ENCODE measurements around the gene HSPA1A.

- TF ChIP-seq POLR2A (IDR thresholded peaks at IDR 0.05) (peak in 1 of 4 donors; percentile 25), CTCF (IDR thresholded peaks at IDR 0.05) (peak in 5 of 6 experiments; percentile 14 to 59 (median 16)), POLR2AphosphoS5 (IDR thresholded peaks at IDR 0.05) (no peak)
Observed at GRCh38 chr6:31829633-31830283, 14.4 kb downstream of the HSPA1A start.
